ENCODE data around the gene MAP1A.

The MAP1A gene

DNA sequence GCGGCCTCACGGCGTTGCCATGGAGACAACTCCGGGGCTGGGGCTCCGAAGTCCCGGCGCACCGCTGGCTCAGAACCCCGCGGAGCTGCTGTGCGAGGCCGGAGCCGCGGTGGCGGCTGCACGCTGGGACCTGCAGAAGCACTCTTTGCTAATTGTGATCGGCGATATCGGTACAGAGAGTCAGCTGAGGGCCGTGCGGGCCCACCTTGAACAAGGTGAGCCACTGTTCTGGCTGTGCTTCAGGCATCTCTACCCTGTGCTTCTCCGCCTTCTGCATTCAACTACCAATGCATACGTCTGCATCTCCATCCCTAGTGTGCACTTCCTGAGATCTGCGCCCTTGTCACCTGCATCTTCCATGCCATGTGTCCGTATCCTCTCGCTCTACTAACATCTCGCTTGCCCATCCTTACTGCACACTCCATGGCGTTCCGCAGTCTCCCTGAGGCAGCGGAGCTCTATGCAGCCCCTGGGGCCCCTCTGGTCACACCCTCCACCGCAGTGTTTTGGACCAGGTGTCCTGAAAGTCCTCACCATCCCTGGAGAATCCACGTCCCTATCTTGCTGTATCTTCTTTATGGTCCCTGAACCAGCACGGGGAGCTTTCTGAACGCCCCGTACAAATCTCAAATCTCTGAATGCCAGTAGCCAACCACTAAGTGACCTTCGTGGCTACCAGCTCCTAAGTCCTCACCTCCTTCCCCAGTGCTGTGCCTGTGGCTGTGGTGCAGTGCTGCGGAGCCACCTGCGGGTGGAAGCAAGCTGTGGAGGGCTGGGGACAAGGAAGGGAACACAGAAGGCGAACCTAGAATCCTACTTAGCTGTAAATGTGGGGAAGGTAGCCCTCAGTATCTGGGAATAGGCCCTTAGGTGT lies 6.2 kb upstream of the MAP1A start:
- no peak for FAIRE-seq

- no peak for FAIRE-seq
These were observed 3.9 kb upstream of the MAP1A start for GRCh38 chr15:43513550-43513949.

DNA sequence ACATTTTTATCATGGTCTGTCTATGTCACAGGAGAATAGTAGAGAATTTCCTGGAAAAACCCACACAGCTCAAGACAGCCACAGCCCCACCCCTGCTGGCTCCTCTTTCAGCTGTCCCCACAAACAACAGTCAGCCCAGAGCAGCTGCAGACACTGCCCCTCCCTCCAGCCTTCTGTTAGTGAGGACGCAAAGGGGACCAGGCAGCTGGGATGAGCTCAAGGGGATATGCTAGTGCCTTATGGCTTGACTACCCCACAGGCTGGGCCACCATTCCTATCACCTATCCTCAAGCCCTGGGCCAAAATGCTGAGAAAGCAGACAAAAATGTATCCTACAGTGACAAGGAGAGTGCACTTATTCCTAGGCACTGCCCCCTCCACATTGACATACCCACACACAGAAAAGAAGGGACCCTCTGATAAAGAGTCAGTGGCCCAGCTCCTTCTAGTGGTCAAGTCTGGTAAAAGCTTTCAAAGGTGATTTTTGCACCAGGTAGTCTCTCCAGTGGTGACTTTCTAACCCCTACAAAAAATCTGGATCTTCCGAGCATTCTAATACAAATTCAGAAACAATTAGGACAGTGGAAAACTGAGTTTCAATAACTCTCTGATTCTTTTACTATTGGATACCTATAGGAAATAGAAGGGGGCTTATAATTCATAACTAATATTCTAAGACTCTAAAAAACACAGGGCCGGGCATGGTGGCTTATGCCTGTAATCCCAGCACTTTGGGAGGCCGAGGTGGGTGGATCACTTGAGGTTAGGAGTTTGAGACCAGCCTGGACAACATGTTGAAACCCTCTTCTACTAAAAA lies 3.0 kb upstream of the MAP1A start:
- no peak for FAIRE-seq

DNA sequence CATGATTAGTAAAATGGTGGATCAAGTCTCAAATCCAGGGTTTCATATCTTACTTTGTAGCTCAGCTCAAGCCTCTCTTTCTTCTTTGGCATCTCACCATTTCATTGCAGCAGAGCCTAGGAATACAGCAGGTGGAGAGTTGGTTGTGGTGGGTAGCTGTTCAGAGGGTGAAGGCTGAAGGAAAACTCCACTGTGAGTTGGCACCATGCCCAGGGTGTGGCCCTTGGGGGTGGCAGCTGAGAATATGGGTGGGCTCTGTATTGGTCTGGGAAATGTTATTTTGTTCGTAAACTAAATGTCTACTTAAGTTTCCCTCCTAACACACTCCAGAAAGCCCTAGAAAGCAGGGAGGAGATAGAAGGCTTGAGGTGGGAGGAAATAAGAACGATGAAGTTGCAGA lies 1.7 kb upstream of the MAP1A start:
- no peak for FAIRE-seq

DNA sequence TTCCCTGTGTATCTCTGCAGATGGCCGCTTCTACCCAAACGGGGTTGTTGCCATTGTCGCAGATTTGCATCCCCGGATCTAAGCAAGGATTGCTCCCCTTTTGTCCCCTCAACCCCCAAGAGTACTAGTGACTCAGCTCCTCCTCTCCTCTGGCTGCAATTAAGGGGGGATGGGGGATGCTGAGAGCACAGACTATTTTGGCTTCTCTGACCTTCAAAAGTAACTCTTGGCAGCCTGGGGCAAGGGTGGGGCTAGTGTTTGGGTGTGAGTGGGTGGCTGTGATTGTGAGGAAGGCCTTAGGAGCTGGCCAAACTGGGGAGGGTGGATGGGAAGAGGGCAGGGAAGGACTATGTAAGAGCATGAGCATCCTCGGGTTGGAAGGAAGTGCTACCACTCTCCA lies 1.2 kb upstream of the MAP1A start:
- no peak for FAIRE-seq

GRCh38 chr15:43516801-43517353 lies 531 bp upstream of the MAP1A start:
- FAIRE-seq = no peak

DNA sequence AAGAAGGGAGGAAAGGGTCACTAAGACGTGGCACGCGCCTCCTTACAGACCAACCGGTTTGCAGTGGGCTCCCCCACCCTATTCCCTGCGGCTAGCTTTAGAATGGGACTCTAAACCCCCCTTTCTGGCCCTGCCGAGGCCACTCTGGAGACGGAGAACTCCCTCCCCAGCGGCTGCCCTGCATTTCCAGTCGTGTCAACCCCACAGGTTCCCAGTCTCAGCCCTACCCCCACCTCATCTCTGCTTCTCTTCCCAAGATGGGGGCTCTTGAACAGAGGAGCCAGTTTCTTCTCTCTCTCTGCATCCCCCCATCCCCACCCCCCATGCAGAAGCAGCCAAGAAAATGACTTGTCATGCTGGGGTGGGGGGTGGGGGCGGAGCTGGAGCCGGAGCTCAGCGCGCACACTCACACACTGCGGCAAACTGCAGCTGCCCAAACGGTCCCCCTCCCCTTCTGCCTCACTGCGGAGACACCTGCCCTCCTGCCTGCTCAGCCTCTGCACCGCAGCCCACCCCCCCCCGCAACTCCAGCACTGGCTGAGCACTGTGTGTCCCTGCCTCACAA lies 871 bp downstream of the MAP1A start:
- no peak for FAIRE-seq

DNA sequence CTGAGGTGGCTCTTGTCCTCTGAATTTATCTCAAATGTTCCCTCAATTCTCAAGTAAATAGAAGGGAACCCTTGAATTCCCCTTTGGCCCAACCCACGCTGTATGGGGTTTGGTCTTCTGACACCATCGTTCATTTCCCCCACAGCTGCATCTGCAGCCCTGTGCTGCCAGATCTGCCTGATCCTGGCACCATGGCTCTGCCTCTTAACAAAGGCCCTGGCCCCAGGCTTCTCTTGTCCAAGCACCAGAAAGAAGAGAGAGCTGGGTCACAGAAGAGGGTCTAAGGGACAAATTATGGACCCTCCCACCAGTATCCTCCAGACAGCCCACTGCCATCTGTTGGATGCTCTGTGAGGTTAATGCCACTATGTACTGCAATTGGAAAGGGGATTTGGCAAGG lies 1.8 kb downstream of the MAP1A start:
- FAIRE-seq = no peak

DNA sequence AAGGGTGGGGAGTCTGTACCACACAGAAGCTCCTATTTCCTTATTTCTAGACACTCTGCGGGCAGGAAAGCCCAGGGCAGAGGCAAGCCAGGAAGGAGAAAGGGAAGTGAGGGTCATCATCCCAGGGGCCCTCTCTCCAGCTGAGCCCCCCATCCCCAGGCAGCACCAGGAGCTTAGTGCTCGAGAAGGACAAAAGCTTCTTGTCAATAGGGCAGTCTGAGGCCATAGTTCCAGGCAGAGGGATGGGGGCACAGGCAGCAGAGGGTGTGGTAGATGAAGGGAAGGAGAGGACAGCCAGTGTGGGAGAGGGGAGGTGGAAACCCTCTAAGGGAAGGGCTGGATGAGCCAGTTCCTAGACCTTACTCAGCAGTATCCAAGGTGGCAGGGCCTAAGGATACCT lies 2.7 kb downstream of the MAP1A start:
- FAIRE-seq = no peak

DNA sequence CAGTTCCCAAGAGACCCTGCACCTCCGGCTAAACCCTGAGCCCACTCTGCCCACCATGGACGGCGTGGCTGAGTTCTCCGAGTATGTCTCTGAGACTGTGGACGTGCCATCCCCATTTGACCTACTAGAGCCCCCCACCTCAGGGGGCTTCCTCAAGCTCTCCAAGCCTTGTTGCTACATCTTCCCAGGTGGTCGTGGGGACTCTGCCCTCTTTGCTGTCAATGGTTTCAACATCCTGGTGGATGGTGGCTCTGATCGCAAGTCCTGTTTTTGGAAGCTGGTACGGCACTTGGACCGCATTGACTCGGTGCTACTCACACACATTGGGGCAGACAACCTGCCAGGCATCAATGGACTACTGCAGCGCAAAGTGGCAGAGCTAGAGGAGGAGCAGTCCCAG lies 4.0 kb downstream of the MAP1A start:
- no peak for FAIRE-seq

GRCh38 chr15:43522247-43522646 lies 4.8 kb downstream of the MAP1A start:
- FAIRE-seq = no peak

DNA sequence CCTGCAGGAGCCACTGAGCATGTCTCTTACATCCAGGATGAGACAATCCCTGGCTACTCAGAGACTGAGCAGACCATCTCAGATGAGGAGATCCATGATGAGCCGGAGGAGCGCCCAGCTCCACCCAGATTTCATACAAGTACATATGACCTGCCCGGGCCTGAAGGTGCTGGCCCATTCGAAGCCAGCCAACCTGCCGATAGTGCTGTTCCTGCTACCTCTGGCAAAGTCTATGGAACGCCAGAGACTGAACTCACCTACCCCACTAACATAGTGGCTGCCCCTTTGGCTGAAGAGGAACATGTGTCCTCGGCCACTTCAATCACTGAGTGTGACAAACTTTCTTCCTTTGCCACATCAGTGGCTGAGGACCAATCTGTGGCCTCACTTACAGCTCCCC lies 6.2 kb downstream of the MAP1A start:
- FAIRE-seq = no peak

- no peak for FAIRE-seq
These were observed 6.9 kb downstream of the MAP1A start for GRCh38 chr15:43524254-43524845.

DNA sequence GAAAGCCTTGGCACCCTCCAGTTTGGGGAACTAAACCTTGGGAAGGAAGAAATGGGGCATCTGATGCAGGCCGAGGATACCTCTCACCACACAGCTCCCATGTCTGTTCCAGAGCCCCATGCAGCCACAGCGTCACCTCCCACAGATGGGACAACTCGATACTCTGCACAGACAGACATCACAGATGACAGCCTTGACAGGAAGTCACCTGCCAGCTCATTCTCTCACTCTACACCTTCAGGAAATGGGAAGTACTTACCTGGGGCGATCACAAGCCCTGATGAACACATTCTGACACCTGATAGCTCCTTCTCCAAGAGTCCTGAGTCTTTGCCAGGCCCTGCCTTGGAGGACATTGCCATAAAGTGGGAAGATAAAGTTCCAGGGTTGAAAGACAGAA lies 7.7 kb downstream of the MAP1A start:
- FAIRE-seq = no peak

DNA sequence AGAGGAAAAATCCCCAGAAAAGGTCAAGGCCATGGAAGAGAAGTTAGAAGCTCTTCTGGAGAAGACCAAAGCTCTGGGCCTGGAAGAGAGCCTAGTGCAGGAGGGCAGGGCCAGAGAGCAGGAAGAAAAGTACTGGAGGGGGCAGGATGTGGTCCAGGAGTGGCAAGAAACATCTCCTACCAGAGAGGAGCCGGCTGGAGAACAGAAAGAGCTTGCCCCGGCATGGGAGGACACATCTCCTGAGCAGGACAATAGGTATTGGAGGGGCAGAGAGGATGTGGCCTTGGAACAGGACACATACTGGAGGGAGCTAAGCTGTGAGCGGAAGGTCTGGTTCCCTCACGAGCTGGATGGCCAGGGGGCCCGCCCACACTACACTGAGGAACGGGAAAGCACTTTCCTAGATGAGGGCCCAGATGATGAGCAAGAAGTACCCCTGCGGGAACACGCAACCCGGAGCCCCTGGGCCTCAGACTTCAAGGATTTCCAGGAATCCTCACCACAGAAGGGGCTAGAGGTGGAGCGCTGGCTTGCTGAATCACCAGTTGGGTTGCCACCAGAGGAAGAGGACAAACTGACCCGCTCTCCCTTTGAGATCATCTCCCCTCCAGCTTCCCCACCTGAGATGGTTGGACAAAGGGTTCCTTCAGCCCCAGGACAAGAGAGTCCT lies 9.0 kb downstream of the MAP1A start:
- FAIRE-seq = no peak

DNA sequence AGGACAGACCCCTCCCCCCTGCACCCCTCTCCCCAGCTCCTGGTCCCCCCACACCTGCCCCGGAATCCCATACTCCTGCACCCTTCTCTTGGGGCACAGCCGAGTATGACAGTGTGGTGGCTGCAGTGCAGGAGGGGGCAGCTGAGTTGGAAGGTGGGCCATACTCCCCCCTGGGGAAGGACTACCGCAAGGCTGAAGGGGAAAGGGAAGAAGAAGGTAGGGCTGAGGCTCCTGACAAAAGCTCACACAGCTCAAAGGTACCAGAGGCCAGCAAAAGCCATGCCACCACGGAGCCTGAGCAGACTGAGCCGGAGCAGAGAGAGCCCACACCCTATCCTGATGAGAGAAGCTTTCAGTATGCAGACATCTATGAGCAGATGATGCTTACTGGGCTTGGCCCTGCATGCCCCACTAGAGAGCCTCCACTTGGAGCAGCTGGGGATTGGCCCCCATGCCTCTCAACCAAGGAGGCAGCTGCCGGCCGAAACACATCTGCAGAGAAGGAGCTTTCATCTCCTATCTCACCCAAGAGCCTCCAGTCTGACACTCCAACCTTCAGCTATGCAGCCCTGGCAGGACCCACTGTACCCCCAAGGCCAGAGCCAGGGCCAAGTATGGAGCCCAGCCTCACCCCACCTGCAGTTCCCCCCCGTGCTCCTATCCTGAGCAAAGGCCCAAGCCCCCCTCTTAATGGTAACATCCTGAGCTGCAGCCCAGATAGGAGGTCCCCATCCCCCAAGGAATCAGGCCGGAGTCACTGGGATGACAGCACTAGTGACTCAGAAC lies 9.8 kb downstream of the MAP1A start:
- no peak for FAIRE-seq

DNA sequence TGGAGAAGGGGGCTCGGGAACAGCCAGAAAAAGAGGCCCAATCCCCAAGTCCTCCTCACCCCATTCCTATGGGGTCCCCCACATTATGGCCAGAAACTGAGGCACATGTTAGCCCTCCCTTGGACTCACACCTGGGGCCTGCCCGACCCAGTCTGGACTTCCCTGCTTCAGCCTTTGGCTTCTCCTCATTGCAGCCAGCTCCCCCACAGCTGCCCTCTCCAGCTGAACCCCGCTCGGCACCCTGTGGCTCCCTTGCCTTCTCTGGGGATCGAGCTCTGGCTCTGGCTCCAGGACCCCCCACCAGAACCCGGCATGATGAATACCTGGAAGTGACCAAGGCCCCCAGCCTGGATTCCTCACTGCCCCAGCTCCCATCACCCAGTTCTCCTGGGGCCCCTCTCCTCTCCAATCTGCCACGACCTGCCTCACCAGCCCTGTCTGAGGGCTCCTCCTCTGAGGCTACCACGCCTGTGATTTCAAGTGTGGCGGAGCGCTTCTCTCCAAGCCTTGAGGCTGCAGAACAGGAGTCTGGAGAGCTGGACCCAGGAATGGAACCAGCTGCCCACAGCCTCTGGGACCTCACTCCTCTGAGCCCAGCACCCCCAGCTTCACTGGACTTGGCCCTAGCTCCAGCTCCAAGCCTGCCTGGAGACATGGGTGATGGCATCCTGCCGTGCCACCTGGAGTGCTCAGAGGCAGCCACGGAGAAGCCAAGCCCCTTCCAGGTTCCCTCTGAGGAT lies 10.6 kb downstream of the MAP1A start:
- FAIRE-seq = no peak

DNA sequence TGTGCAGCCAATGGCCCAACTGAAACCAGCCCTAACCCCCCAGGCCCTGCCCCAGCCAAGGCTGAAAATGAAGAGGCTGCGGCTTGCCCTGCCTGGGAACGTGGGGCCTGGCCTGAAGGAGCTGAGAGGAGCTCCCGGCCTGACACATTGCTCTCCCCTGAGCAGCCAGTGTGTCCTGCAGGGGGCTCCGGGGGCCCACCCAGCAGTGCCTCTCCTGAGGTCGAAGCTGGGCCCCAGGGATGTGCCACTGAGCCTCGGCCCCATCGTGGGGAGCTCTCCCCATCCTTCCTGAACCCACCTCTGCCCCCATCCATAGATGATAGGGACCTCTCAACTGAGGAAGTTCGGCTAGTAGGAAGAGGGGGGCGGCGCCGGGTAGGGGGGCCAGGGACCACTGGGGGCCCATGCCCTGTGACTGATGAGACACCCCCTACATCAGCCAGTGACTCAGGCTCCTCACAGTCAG lies 11.2 kb downstream of the MAP1A start:
- FAIRE-seq = no peak

GRCh38 chr15:43529141-43529540 lies 11.7 kb downstream of the MAP1A start:
- FAIRE-seq = no peak

- FAIRE-seq = no peak
These were observed 12.4 kb downstream of the MAP1A start for GRCh38 chr15:43529587-43530345.
